ENCODE data around the gene PPARA.

The PPARA gene

DNA sequence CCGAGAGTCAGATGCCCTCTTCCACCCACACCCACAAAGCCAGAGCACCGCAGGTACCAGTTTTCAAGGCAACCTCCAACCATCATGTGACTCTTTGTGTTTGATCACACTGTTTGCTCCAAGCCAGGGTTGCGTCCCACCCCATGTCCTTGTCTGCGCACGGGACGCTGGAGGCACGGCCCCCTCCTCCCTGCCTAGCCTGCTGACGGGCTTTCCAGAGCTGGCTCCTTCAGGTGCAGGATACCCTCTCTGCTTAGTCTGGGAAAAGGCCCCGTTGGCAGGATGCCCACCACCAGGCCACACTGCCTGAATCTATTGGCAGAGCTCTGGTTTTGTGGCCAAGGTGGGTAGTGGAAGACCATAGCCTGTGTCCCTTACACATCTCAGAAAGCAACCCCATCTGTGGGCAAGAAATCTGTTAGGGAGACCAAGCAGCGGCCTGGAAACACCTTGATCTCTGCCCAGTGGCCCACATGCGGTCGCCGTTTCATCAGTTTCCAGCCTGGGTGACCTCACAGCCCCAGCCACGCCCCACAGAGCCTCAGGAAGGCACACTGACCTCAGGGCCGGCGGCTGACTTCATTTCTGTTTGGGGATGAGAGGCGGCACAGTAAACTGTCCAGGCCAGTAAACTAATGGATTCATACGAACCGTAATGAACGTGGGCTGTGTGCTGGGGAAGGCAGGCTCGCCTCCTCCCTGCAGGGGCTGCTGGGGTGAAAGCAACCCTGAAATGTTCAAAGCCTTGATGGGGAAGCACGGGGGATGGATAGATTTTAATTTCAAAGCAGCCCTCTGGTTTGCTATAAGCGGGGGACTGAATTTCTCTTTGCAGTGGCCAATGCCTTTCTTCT is 73.9 kb downstream of the PPARA start:
- no peak for DNase-seq

DNA sequence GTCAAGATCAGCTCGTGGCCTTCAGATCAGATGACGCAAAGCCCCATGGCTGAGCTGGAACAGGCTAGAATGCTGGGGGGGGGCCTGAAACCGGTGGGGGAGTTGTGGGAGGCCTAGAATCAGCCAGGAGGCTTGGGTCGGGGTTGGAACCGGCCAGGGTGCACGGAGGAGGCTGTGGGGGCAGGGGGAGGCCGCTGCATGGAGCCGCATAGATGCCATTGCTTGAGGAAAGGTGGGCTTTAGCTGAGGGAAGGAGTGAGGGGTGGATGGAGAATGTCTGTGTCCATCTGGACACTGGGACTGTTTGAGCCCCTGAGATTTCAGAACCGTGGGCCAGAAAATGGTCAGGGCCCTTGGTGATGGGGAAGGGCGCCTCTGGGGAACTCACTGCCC is 74.6 kb downstream of the PPARA start:
- no peak for DNase-seq

DNA sequence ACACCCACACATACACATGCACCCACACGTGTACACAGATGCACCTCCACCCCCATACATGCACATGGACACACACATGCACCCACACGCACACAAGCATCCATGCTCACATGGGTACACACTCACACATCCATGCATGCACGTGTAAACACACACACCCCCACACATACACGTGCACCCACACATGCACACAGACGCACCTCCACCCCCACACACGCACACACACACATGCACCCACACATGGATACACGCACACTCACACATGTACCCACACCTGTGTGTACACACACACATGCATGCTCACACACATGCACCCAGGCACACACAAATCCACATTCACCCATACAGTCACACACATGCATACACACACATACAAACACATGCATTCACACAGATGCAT is 75.3 kb downstream of the PPARA start:
- no peak for DNase-seq

DNA sequence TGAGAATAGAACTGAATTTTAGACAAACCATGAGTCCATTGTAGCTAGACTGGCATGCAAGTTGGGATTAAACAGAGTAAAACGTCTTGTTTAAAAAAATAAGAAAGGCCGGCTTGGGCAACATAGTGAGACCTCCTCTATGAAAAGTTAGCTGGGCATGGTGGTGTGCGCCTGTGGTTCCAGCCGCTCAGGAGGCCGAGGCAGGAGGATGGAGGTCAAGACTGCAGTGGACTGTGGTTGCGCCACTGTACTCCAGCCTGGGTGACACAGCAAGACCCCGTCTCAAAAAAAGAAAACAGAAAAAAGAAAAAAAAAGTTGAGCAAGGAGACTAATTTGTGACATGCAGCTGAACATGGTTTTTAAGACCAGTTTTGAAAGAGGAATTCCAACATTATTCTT is 76.3 kb downstream of the PPARA start:
- DNase-seq = no peak

DNA sequence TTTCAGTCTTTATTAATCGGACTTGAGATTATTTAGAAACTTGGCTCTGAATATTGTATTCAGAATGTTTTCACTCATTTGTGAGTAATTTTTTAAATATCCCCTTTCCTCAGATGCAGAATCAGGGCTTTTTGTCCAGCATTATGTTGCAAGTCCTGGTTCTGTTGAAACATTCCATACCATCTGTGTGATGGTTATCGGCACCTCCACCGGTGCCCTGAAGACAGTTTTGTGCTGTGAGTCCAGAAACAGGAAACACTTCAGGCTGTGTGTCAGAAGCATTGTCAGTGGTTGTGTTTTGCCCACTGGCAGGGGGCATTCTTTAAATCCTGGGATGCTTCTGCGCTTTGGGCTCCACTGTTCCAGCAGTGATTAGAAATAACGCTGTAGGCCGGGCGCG is 79.4 kb downstream of the PPARA start:
- DNase-seq = no peak

DNA sequence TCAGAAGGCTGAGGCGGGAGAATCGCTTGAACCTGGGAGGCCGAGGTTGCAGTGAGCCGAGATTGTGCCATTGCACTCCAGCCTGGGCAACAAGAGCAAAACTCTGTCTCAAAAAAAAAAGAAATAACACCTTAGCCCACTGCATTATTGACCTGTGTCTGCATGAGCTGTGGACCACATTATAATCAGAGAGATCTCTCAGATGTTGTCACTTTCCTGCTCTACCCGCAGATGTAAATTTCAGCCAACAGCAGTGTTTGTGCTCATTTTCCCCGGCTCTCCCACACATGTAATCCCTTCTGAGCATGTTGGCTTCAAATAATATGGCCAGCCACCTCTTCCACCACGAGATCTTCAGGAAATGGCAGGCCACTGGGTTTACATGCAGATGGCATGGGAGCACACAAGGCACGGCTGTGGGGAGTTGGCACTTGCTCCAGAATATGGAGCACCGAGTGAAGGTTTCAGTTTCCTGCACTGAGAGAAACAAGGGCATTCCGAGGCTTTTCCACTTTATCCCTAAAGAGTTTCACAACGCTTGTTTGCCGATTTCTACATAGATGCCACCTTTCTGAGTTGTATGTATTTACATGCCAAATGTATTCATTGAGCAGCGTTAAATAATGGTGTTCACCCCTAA is 80.1 kb downstream of the PPARA start:
- no peak for DNase-seq

DNA sequence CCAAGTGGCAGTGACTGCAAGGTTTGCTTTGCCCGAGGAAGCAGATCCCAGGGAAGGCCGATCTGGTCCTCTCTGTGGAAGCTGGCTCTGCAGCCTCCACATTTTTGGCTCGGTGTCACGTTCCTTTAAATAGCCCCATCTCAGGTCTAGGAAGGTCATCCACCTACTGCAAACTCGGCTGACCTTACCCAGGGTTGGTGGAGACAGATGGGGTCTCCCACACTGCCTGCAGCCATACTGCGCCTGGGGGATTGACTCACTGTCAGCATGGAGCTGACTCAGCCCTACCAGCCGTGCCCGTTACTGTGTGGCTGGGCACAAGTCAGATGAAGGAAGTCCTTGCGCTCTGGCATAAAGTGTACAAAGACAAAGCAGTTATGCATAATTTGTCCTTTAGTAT is 82.9 kb downstream of the PPARA start:
- DNase-seq = no peak

DNA sequence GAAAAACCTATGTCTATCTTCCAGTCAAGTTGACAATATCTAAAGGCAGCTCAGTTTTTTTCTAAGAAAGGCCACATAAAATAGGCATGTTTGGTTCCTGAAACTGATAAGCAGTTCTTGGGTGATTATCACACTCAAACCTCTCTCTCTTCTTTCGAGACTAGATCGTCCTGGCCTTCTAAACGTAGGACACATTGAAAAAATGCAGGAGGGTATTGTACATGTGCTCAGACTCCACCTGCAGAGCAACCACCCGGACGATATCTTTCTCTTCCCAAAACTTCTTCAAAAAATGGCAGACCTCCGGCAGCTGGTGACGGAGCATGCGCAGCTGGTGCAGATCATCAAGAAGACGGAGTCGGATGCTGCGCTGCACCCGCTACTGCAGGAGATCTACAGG is 84.6 kb downstream of the PPARA start:
- DNase-seq = no peak

DNA sequence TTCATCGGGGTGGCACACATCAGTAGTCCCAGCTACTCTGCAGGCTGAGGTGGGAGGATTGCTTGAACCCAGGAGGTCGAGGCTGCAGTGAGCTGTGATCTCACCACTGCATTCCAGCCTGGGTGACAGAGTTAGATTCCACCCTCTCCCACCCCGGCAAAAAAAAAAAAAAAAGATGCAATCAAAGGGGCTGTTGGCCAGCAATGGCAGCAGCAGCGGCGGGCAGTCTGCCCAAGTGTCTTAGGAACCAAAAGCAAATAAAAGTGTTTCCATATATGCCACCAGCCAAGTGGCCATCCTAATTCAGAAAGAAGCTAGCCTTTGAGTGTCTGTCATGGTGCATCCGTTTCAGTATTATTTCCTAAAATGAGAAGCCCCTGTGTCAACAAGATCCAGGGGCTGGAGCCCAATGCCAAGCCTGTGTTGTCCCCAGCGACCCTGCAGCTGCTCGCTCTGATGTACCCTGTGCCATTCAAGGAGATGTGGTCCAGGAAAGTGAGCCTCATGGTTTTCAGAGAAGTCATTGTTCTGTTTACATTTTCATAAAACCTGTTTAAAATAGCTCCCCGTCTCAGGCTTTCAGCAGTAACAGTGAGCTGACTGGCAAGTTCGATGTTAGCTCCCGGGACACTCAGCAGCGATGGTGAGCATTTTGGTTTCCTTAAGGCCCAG is 87.3 kb downstream of the PPARA start:
- no peak for DNase-seq

DNA sequence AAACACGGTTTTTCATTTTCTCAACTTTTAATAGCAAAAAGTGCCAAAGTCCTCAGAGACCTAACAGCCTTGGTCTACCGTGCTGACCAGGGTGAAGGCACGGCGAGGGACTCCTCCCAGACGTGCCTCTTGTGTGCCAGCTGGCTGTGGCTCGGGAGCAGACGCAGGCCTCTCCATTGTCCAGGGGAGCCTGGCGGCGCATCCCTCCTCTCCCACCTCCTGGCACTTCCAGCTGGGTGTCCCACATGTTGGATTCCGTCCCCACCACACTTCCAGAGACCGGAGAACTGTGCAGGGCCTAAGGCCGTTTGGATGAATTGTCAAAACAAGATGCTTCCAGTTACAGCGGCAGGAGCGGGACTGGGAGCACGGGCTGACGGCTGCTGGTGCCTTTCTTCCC is 88.2 kb downstream of the PPARA start:
- no peak for DNase-seq

DNA sequence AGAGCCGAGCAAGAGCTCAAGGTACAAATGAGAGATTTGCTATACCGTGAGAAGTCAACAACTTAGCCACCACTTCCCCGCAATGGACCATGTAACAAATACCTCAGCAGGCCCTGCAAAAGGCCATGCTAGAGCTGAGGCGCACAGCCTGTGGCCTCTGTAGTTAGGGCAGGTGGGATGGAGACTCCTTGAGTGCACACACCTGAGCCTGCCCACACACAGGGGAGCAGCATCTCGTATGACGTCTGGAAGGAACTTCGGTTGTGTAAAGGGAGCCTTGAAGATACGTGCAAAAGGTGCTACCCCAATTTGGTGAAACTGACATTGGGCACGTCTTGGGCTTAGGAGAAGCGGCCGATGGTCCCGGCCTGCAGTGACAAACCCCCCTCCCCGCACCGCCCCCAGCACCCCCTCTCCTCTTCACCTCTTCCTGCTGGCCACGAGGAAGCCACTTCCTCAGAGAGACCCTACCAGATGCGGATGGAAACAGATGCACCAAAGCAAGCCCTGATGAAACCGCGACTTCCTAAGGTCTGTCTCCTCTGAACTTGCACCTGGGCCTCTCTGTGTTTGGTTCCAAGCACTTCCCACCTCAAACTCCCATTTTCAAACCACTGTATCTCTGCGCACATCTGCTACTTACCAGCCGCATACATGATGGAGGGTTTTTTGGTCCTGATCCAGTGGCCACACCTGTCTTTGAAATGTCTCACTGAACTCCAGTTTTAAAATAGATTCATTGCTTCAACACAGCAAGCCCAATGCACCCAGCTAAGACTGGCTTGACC is 89.1 kb downstream of the PPARA start:
- no peak for DNase-seq

DNA sequence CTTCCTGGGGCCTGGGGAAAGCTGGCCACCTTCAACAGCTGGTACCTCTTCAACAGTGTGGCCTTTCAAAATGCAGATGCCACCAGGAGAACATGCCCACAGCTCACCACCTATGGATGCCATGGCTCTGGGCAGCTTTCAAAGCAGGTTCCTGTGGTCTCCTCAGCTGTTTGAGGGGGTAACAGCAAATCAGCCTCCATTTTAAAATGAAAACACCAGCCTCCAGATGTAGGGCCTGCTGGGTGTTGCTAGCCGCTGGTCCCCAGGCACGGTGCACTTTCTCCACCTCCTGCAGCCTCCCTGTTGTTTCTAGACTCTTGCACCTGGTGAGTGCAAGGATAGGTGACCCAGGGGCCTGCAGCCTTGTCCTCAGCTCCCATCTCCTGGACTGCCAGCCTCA is 89.7 kb downstream of the PPARA start:
- no peak for DNase-seq

DNA sequence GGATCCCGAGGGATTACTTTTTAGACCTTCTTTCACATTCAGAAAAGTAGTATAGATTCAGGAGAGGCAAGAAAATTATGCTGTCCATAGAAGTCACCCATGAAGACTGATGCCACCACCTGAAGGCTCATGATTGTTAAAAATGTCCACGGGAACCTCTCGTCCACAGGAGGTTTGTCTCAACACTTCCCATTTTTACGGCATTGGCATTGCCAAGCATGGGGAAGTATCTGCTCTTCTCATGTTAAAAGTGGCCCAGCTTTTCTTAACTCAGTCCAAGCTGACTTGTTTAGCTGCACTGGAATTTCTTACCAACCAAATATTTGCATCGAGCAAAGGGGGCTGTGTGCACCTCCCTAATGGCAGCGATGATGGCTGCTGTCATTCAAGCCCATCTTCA is 90.2 kb downstream of the PPARA start:
- DNase-seq = no peak

DNA sequence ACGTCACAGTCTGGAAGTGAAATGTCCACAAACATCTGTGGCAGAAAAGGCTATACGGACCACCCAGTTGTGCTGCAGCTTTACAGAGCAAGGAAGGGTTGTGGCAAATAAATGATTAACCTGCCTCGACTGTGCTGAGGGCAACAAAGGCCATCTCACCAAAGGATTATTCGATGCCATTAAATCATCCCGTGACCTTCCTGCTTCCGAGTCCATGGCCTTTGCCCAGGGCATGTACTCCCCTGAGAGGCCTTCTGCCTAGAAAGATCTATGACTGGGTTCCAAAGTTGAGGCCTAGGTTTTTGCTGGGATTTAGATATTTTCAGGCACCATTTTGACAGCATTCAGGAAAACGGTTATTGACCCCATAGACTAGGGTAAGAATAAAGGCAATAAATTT is 90.6 kb downstream of the PPARA start:
- no peak for DNase-seq

DNA sequence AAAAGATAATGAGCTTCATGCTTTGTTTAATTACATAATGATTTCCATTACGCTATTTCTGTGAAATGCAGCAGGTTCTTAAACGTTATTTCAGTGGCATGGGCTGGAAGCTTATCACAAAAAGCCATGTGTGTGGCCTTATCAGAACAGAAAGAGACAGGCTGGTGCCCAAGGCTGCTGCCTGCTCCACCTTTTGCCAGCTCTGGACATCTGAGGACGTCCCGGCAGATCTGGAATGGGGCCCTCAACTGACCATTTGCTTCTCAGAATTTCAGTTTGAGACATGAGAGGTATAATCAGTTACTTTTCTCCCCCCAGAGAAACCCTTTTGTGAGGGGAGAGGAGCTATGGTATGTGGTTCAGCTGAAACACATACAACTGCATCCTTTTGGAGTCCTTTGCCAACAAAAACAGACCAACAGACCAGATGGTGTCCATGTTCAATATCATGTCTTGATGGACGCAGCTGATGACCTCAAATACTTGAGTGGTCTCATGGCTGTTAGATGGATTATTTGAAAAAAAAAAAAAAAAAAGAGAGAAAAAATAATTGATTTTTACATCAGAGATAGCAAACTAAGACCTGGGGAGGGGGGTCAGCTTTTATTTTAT is 91.2 kb downstream of the PPARA start:
- DNase-seq = no peak

DNA sequence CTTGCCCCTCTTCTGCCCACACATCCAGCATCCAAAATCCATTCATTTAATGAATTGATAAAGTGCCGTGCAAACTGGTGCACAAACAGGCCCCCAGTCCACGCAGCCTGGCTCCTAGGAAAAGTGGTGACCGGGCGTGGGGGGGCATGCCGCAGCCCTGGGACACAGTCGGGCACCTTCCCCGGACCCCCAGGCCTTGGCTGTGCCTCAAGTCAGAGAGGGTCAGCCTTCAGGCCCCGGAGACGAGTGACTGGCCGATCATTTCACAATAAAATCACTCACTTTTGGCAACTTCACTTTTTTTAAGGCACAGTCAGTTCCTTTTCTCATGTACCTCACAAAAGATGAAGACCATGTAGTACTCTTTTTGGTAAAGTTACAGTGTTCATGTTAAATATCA is 91.8 kb downstream of the PPARA start:
- DNase-seq = no peak

DNA sequence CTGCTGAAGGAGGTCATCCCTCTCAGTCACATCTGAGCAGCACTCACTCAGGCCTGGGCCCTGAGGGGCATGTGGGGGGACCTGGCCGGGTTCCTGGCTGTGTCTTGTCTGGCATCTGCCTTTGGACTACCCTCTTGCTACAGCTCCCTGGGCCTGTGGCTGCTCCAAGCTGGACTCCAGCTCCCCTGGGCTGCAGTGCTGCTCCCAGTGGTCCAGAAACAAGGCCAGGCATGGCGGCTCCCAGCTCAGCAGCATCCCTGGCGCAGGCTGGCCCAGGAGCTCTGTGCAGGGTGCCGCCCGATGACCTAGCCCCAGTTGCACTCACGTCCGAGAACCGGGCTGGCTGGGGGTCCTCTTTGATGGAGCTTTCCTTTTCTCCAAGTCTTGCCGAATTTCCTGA is 94.4 kb downstream of the PPARA start:
- DNase-seq = no peak

DNA sequence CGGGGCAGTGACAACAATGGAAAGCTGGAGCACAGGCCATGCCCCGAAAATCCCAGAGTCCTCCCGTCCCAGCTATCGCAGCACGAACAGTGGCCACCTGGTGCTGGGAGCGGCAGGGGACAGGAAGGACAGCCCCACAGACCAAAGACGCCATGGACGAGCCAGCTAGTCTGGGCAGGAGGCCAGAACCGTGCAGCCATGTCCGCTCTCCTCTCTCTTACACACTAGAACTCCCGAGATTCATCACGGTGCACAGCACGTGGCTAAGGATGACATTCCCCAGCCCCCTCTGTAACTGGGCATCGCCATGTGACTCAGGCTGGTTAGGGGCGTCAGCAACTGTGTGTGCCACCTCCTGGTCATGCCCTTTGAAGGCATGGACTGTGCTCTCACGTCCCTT is 95.2 kb downstream of the PPARA start:
- no peak for DNase-seq

DNA sequence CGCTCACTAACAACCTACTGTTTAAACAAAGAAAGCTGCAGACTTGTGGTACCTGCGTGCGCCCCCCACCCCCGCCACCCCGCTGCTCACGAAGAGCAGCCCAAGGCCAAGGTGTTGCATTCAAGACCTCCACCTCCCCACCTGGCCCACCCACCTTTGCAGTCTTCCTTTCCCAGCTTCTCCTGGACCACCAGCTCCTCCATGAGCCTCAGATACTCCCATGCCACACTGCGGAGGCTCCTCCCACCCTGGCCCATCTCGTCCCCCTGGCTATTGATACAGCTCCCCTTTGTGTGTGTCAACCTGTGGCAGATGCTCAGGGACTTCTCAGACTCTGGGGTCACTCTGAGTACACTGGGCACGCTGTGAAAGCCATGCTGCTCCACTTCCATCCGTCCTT is 95.9 kb downstream of the PPARA start:
- DNase-seq = no peak

DNA sequence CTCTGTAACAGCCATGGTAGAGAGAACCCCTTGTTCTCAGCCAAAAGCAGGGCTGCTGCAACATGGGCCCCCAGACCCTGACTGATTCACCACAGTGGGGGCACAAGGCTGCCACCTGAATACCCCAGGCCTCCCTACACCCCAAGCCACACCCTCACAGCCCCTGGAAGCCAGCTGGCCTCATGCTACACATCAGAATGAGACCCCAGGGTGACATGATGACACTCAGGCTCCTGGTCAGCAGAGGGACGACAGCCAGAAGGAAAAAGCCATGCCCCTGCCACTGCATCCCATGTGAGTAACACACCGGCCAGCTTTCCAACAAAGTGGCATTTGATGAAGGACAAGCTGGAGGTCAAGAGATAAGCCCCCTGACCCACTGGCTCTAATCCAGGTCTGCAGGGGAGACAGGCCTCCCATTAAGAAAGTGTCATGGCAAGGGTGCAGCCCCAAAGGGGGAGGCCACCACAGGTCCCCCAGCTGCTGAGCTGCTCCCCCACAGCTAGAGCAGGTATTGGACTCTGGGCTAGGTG is 97.2 kb downstream of the PPARA start:
- DNase-seq = no peak

DNA sequence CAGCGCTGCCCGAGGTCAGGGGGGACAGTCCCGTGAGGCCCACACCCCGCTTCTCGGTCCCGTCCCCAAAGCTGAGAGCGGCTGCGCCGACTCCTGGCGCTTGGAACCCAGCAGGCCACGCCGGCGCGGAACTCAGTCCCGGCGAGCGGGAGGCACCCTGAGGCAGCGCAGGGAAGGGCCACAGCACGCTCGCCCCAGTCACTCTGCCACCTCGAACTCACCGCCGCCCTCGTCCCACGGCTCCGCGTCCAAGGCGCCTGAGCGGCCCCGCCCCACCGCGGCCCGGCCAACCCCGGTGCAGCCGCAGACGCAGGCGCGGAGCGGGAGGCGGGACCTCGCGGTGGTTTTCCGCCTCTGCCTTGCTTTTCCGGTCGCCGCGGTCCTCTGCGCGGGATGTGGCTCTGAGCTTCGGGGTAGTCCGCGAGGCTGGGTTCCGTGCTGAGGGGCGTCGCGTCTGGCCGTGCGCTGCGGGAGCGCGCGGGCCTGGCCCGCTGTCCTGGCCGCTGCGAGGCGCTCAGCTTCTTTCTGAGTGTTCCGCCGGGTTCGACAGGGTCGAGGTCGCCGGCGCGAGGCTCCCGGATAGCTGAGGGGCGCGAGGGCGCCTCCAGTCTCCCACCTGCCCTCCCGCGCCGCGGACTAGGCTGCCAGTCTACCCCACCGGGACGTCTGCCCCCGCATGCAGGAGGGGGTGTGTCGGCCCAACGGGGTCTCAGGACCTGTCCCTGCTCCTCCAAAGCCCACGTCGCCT is 99.9 kb downstream of the PPARA start, which contains the start of gene CDPF1:
TSS of gene CDPF1 (minus strand) at position 259 of the 748 bp plus-strand sequence. CDS start 2,009 bp downstream, outside the sequence.
- DNase-seq = peak; percentile 94

DNA sequence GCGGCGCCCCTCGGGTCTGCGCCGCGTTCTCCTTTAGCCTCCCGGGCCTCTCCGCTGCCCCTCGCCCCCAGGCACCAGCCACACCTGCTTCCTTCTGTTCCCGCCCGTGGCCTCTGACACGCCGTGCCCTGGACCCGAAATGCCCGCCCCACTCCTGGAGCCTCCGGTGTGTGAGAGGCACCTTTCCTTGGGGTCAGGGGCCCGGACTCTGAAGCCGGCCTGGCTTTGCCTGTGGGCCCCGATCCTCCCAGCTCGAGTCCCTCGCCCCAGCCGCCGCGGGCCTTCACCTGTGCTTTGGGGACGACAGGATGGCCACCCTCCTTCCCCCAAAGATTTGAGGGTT is 100.4 kb downstream of the PPARA start:
- DNase-seq = peak; percentile 65
